Left cardiac atrium (tissue), 4 donors: ENCODE data around the gene DGCR8. TPM values are rescaled to one million over a fixed set of nuclear protein-coding genes. Genes with fewer than 3 reads are reported as not detected.

ENCODE experiments used
- ATAC-seq, 2 donors: fragments of 200-7000 bp; cut with Tn5 transposase; one replicate each; pipeline ENCODE4 v1.9.1; 2020; ENCODE audit warnings: mild to moderate bottlenecking in 2 of 2, moderate library complexity in 2 of 2
- DNase-seq: peaks from one replicate; pipeline ENCODE4 v3.0.0-alpha.2; 2020
- intact Hi-C, 2 donors: fragments of 100-400 bp; cut with DNase I; formaldehyde crosslinking; loops; one replicate each; pipeline versions ENCODE4 v1.14.1 to v1.15.1; 2022 to 2023
- total RNA-seq, 2 donors: library from RNA; stranded (reverse); fragmentation: NEBNext Ultra II Directional; extraction: Animal tissue kit (Norgen Biotek cat#: 25700); gene quantifications; one replicate each; pipeline ENCODE4 v1.2.1, GENCODE V29; 2021
- donor health status: DM: no; HTN: yes; CAD: no.
- donor health status: DM: no; HTN: yes; CAD: no; lungs with severe emphysema.
- donor health status: DM: yes; HTN: yes; CAD: no.
- donor health status: Dilated cardiomyopathy.

DGCR8 gene
- total RNA-seq, 2 donors from 2014 or later: 13.3 to 19.9 TPM

DNA sequence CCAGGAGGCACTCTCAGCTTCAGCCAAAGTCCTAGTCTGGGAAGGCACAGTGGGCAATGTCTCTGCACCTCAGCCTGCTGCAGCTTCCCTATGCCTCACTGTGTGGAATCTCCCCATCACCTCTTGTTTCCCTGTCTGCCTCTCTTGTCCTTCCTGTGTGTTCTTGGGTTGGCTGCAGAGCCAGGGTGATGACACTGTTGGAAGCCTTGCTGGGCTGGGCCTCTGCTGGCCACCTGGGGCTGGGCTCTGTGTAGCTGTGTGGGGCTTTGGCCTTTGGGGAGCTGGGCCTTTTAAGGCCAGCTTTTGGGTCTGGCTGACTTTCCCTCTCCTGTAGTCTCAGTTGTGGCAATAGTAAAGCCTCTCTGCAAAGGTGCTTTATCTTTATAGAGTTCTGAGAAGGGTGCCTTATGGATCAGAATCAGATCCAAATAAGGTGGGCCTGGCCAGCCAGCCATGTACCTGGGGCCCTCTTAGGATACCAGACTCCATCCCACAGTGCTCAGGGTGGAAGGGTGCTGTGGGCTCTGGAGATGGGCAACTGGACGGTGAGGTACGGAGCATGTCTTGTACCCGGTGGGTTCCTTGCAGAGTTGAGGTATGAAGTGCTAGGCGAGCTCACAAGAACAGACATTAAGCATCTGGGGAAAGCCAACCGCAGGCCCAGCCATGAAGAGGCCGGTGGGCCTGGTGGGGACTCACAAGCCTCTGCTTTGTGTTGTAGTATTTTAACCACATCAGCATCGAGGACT is 25.6 kb downstream of the DGCR8 start:
- intact Hi-C loops: no loop called here
- no peak for ATAC-seq
- no peak for DNase-seq

DNA sequence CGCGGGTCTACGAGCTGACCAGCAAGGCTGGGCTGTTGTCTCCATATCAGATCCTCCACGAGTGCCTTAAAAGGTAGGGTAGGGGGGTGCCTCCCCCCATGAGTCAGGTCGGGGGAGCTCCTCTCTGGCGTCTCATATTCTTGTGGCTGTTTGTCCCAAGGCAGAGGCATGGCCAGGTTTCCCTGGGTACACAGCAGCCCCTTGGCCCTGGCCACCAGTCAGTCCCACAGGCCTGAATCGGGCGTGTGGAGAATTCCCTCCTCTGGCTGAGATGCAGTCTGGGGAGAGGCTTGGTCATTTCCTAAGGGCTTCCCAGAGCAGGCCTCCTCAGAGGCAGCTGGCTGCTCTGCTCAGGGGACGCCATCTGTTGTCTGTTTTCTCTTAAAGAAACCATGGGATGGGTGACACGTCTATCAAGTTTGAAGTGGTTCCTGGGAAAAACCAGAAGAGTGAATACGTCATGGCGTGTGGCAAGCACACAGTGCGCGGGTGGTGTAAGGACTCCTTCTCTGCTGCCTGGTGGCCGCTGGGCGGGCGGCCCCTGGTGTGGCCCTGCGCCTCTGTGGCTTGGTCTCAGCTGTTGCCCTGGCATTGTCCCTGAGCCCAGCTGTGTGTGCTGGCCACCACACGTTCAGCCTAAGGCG is 26.3 kb downstream of the DGCR8 start:
- intact Hi-C loops: no loop called here
- no peak for ATAC-seq
- DNase-seq: no peak

DNA sequence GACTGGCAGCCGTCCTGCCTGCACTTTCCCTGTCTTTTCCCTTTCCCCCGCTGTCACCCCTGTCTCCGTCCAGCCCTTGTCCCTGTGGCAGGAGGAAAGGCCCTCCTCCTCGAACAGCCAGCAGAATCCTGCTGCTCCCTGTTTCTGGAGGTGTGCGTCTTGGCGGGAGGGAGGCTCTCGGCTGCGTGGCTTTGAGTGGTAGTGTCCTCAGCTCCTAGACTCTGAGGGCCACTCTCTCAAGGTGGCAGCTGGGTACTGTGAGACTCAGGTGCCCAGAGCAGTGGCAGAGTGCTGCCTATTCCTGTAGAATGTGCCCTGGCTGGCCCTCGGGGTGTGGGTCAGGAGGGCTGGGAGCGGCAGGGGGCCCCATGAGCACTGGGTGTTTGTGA is 26.8 kb downstream of the DGCR8 start:
- ATAC-seq (no peak), DNase-seq (no peak)
- intact Hi-C loops: no loop called here

DNA sequence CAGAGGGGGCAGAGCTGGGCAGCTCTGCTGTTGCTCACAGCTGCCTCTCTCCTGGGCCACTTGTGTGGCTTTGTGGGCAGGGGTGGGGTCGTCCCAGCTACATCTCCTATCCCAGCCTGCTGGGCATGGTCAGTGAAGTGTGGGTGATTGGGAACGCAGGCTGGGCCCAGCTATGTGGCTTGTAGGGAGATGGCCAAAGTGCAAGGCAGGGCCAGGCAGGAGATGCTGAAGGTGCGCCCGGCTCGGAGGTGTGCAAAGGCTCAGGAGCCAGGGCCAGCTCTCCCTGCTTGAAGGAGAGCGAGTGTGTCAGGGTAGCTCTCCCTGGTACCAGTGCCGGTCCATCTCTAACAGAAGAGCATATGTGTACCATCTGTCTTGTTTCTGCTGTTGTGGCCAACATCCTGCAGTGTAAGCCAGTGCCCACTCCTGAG is 27.4 kb downstream of the DGCR8 start:
- no peak for DNase-seq
- no peak for ATAC-seq
- intact Hi-C loops: no loop called here

DNA sequence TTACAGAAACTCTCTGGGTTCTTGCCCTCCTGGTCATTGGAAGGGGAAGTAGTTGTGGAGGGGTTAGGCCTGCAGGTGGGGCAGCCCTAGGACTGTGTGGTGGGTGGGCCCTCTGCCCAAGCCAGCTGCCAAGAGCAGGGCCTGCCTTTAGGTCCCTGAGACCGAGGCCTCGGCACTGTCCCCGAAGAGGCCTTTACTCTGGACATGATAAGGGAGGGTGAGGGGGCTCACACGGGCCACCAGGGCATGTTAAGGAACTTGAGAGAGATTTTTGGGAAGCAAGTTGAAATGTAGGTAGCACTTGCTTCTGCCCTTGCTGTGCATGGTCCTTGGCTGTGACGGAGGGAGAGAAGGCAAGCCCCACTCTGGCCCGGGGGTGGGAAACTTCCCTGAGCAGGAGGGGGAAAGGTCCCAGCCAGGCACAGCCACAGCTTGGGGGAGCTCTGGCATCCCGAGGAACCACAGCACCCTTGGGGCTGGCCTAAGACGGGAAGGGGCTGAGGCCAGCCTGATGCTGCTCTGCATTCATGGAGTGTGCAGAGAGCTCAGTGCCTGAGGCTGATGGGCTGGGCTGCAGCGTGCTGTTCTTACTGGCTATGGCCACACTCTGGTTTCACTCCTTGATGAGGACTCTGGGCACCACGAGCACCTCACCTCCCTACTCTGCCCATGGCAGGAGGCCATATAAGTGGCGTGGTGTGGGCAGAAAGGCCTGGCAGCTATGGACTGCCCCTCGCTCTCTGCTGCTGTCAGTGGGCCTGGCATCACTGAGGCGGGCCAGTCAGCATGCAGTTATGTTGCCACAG is 28.1 kb downstream of the DGCR8 start:
- no peak for ATAC-seq
- intact Hi-C loops: no loop called here
- DNase-seq: no peak

DNA sequence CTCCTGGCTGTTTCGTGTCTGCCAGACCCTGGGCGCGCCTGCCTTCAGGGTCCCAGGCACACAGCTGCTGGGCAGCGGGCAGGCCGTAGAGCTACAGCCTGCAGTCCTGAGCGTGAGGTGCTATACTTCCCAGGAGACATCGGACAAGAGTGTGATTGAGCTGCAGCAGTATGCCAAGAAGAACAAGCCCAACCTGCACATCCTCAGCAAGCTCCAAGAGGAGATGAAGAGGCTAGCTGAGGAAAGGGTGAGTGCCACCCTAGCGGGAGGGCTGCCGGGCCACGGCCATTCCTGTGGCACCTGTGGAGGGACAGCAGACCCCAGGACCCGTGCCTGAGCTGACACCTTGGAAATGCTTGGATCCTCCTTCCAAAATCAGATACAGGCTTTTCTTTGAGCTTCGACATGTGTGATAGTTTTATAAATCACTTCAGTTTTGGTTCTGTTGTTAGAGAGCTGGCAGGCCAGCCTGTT is 28.8 kb downstream of the DGCR8 start:
- ATAC-seq (no peak), DNase-seq (no peak)
- intact Hi-C loops: no loop called here

DNA sequence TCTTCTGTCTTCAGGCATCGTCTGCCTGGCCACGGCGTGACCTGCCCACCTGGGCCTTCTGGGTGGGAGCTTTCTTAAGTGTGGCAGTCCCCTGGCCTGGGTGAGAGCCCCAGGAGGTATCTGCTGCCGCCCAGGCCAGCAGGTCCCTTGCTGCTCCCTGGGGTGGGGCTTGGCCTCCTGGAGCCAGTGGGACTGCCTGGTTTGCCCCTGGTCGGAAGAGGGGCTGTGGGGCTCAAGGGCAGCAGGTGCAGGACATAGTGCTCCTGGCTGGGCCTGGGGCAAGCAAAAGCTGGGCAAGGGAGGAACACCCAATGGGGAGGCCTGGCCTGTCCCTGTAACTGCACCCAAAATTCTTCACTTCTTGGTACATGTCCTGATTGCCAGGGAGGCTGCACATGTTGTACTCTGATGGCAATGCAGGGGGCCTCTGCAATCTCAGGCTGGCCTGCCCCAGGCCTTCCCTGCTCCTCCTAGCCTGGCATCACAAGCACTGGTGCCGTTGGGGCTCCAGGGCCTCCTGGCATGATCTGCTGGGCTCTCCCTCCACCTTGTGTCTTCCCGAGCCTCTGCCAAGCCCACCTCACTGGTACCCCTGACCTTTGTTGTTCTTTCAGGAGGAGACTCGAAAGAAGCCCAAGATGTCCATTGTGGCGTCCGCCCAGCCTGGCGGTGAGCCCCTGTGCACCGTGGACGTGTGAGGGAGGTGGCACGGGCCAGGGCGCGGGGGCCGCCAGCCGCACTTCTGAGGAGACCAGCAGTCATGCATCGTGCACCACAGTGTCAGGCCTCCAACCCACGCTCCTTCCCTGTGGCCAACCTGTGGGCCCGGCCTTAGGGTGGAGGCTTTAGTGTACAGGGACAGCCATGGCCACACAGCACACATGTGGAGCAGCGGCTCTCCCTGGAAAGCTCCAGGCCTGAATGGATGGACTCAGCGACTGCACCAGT is 29.6 kb downstream of the DGCR8 start:
- DNase-seq: peak; percentile 23
- intact Hi-C loops: loop anchor here in 1 of 2 donors (10.0 kb wide), 2 partner anchors 75 to 135 kb away; no protein-coding TSS in a partner anchor
- peak in 1 of 2 donors; percentile 3 for ATAC-seq

DNA sequence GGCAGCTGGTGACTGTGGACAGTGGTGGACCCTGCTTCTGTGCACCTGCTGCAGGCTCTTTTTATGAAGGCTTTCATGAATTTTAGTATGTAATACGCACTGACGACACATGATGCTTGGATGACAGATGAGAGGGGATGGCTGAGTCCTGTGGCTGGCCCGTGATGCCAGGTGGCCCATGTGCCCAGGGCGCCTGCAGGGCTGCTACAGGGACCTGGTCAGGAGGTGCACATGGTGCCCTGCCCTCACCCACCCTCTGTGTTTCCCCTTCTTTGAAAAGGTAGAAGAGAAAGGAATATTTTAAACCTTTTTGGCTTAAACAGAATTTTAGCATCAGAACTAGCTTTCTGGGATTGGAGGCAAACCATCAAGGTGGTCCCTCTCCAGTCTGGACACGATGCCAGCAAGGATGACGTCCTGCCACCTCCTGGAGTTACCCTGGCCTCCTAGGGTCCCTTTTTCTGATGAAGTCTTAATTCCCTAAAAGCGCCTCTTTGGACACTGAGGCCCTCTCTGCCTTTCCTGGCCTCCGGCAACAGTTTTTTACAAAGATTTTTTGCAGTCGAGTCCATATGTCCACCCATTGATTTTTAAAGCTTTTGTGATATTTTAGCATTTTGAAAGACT is 30.4 kb downstream of the DGCR8 start:
- ATAC-seq (no peak), DNase-seq (no peak)
- intact Hi-C loops: loop anchor here in 1 of 2 donors (10.0 kb wide), 2 partner anchors 76 to 136 kb away; no protein-coding TSS in a partner anchor

DNA sequence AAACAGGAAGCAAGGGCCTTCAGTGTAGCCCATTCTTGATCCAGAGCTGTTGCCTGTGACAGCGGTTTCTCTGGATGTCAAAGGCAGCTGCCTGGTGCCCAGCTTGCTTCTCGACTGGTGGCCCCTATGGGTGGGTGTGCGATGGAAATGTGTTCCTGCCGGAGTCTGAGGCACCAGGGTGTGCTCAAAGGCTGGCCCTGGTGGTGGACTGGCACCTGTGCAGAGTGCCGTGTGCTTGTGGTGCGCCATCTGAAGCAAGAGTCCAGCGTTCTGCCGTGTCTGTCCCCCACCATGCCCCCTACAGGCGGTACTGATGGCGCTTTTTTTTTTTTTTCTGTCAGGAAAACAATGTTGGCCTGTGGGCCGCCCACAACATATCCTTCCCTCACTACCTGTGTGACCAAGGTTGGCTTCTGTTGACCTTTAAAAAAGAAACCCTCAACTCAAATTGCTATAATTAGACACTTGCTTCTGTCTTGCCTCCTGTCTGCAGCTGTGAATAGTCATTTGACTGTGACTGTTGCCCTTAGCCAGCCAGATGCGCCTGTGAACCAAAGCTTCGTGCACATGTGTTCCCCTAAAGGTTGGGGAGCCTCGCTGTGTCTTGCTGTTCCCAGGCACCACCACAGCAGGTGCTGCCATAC is 31.1 kb downstream of the DGCR8 start:
- intact Hi-C loops: loop anchor here in 1 of 2 donors (10.0 kb wide), 2 partner anchors 76 to 136 kb away; no protein-coding TSS in a partner anchor
- peak; percentile 15 for DNase-seq
- ATAC-seq: no peak

DNA sequence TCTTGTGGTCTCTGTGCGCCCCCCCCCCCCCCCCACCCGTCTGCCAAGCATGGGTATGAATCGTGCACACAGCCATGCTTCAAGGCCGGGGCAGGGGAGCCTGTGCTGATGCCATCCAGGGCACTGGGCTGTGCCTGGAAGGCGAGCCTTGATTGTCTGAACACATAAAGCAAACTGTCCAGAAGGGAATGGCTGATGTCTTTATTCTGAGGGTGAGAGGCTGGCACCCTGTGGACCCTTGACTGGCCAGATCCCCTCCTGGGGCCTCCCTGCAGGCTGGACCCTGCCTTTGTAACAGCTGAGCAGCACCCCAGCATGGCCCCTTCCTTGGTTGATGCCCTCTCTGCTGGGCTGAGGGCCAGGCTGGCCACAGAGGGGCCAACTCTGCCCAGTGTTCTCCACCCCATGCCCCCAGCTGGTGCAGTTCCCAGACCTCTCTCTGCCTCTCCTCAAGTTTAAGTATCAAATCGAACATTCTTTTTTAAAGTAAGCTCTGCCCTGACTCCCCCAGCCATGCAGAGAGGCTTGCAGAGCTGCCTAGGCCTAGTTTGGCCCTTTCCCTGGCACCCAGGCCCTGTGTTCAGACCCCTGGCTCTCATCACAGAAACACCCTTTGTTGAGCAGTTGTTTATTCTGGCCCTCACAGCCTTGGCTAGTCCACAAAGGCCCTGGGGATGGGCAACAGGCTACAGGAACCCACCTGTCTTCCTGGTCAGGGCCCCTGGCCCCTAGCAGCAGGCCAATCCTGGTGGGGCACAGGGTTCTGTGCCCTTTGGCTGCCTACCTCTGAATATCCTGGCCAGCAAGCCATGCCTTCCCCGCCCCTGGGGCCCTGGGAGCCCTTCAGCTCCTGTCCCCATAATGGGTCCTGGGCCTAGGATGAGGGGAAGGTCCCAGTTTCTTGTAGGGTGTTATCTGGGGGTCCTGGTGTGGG is 31.9 kb downstream of the DGCR8 start:
- DNase-seq (peak; percentile 19), ATAC-seq (no peak)
- intact Hi-C loops: loop anchor here in 1 of 2 donors (10.0 kb wide), 2 partner anchors 77 to 137 kb away; no protein-coding TSS in a partner anchor

DNA sequence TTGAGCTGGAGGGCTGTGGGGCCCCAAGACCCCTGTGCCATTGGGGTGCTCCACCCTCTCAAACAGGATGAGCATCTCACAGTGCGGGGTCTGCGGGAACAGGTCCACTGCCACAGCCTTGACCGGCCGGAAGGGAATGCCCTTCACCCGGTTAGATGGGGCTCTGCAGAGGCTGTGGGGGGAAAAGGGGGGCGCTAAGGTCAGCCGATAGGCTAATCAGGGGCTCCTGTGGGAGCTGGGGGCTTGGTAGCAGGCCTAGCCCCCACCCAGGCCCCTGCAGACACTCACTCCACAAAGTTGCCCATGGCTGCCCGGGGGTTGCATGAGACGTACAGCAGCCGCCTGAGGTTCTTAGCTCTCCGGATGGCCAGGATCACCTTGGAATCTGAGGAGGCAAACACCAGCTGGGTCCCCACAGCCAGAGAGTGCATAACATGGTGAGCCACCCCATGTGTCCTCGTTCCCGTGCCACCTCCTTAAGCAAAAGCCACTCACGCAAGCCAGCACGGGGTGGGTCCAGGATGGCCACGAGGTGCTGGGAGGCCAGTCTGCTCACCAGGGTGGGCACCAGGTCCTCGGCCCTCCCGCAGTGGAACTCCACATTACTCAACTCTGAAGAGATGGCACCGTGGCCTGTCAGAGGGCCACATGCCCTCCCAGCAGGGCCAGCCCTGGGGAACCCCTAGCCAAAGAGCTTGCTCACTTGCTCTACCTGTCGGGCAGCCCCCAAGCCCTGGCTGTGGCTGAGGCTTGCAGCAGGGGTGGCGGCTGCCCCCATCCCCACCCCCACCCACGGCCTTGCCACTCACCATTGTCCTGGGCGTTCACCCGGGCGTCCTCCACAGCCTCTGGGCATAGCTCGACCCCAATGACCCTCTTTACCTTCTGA is 32.8 kb downstream of the DGCR8 start:
- intact Hi-C loops: loop anchor here in 1 of 2 donors (10.0 kb wide), 2 partner anchors 78 to 138 kb away; no protein-coding TSS in a partner anchor
- DNase-seq (peak; percentile 6), ATAC-seq (no peak)

DNA sequence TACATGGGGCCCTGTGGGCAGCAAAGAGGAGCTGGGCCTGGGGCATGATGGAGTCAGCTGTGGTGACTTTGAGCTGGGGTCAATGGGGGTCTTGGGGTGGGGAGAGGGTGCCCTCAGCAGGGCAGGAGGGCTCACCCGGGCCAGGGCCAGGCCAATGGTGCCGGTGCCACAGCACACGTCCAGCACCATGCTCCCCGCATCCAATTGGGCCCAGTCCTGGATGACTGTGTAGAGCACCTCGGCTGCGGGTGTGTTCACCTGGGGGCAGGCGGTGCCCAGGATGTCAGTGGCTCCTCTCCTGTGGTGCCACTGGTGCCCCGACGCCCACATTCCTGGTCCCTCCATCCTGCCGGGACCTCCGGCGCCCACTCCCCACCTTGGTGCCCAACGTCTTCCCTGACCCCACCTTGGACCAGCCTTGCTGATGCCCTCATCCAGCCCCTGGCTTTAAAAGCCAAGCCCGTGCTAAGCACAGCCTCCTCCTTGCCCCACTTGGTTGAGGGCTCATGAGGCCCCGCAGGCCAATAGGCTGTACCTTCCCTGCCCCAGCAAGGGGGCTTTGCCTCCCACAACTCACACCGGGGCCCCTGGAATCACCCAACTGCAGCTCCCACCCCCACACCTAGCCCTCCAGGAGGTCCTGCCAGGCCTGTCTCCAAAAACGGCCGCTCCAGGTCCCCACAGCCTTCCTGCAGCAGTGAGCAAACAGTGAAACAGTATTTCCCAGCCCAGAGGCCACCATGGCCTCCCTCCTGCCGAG is 33.7 kb downstream of the DGCR8 start:
- DNase-seq: peak; percentile 9
- no peak for ATAC-seq
- intact Hi-C loops: loop anchor here in 1 of 2 donors (10.0 kb wide), 2 partner anchors 79 to 139 kb away; no protein-coding TSS in a partner anchor

DNA sequence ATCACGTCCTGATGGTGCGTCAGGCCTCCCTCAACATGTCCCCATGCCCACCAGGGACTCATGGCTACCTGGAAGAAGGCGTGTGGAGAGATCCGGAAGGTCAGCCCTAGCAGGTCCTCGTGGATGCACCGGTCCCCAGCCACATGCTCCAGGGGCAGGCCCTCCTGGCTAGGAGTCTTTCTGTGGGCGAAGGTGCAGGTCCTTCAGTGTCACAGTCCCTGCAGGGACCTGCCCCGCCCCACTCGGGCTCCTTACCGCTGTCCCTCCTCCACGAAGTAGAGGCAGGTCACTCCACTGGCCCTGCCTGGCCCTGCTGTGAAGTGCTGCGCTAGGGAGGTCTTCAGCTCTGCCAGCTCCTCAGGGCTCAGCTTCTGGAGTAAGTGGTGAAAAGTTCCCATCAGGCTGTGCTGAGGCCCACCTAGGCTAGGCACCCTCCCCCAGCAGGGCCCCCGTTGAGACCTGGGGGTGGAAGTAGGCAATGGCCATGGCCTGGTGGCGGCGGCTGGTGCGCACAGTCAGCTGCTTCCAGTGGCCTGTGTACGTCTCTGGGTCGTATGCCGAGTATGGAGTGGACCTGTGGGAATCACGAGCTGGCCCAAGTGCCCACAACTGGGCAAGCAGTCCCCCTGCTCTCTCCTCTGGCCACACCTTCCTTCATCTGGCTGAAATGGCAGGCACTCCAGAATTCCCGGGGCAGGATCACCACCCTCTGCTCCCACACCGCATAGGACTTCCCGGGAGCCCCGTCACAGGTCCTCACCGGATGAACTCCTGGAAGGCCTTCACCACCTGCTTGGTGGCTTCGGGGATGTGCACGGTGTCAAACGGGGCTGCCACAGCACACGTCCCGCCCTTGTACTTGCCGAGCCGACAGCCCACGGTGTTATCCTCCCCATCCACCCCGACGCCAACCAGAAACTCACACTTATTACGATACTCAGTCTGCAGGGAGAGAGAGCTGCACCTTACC is 34.8 kb downstream of the DGCR8 start:
- peak; percentile 25 for DNase-seq
- no peak for ATAC-seq
- intact Hi-C loops: loop anchor here in 1 of 2 donors (10.0 kb wide), 2 partner anchors 80 to 140 kb away; no protein-coding TSS in a partner anchor
